Measurements from ENCODE around the gene TRABD2B. TPM values are rescaled to one million over a fixed set of nuclear protein-coding genes. Genes with fewer than 3 reads are reported as not detected.

Gene TRABD2B
- polyA plus RNA-seq (2011; rRNA removed): not detected in 2 replicates
- 0.04 TPM in 1 of 2 replicates, not detected in the other for polyA minus RNA-seq (2011; rRNA and poly(A)+ RNA removed)

DNA sequence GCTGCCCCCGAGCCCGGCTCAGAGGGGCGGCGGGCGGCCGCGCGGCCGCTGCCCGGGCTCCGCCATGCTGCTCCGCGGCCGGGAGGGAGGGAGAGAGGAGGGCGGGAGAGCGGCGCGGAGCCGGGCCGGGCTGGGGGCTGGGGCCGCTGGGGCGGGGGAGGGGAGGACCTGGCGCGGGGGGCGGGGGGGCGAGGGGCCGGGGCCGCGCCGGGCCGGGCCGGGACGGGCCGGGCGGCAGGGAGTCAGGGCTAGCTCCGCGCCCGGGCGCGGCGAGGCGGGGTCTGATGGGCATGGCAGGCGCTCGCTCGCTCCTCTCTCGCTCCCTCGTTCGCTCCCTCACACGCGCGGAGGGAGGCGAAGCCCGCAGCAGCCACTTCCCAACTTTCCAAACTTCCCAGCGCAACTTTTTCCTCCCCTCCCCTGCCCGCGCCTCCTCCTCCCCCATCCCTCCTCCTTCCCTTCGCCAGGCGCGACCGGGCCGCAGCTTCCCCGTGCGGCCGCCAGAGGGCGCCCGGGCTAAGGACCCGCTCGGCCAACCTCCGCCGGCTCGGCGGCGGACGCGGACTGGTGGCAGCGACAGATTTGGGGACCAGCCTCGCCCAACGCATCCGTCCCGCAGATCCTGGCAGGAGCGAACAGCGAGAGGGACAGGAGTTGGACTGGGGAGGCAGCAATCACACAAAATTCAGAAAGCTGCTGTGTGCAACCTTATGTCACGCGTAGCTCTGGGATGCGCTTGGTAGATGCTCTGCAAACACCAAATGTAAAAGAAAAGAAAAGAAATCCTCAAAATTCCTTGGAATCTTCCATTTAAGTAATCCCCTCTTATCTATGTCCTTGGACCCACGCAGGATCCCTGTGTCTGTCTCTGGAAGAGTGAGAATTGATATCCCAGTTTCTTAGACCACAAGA lies at the start of gene TRABD2B:
TRABD2B (minus strand) TSS at position 97 of the 912 bp plus-strand sequence.
- DNase-seq (ENCODE audit: low read depth, low spot score): no peak
- POLR2A ChIA-PET: no interaction called here

DNA sequence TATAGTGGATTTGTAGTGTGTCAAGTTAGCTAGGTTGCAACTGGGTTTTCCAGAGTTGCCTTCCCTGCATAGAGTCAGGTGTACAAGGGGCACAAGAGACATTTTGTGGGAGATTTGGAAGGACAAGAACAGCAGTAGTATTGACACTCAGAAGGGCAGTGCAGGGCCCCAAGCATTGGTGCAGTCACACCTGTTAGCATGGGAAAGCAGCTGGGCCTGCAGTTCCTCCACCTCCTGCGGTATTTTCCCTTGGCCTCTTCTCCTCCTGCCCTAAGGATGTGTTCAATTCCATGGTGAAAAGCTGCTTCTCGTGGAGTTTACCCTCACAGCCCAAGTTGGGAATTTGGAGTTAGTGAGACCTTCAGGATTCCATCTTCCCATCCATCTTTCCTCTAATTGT lies 47.1 kb upstream of the TRABD2B start:
- no peak overlapping the region for H3K27ac ChIP-seq (ENCODE audit: low read depth, low read length)
- H3K27me3 ChIP-seq (ENCODE audit: control insufficient read depth, insufficient read depth, low read length): no peaks in the 10 kb centered on the region
- no peak overlapping the region for H3K4me3 ChIP-seq (ENCODE audit: low read depth, low read length)
- TF ChIP-seq, protein P1, sequence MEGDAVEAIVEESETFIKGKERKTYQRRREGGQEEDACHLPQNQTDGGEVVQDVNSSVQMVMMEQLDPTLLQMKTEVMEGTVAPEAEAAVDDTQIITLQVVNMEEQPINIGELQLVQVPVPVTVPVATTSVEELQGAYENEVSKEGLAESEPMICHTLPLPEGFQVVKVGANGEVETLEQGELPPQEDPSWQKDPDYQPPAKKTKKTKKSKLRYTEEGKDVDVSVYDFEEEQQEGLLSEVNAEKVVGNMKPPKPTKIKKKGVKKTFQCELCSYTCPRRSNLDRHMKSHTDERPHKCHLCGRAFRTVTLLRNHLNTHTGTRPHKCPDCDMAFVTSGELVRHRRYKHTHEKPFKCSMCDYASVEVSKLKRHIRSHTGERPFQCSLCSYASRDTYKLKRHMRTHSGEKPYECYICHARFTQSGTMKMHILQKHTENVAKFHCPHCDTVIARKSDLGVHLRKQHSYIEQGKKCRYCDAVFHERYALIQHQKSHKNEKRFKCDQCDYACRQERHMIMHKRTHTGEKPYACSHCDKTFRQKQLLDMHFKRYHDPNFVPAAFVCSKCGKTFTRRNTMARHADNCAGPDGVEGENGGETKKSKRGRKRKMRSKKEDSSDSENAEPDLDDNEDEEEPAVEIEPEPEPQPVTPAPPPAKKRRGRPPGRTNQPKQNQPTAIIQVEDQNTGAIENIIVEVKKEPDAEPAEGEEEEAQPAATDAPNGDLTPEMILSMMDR (IDR thresholded peaks at IDR 0.05; ENCODE audit: low read depth, low read length): no peak
- no peaks in the 10 kb centered on the region; the same call in 1 of the 2 replicates for H3K9me3 ChIP-seq (ENCODE audit: control insufficient read depth, insufficient read depth, low read length)
- DNase-seq (ENCODE audit: low read depth, low spot score): no peak
- POLR2A ChIA-PET: no interaction called here
- CTCF ChIA-PET: no interaction called here

More for the DNA sequence above, at the start of gene TRABD2B:
- CTCF ChIA-PET: interaction anchor here (0.6 to 3.2 kb wide), 24 partner anchors 8 to 811 kb away, joined by 3 to 26 read pairs (median 4); partner anchors contain the start of gene SPATA6
- Histone ChIP-seq H3K27me3 (ENCODE audit: control insufficient read depth, insufficient read depth, low read length) (peaks cover 35% of the 10 kb centered on the region), H3K27ac (ENCODE audit: low read depth, low read length) (no peak within 1 kb of the TSS), H3K9me3 (ENCODE audit: control insufficient read depth, insufficient read depth, low read length) (no peaks in the 10 kb centered on the region; the same call in 1 of the 2 replicates), H3K4me3 (ENCODE audit: low read depth, low read length) (peak within 1 kb of the TSS; percentile 54)
- TF ChIP-seq, protein P1 (IDR thresholded peaks at IDR 0.05; ENCODE audit: low read depth, low read length): peak; percentile 86

DNA sequence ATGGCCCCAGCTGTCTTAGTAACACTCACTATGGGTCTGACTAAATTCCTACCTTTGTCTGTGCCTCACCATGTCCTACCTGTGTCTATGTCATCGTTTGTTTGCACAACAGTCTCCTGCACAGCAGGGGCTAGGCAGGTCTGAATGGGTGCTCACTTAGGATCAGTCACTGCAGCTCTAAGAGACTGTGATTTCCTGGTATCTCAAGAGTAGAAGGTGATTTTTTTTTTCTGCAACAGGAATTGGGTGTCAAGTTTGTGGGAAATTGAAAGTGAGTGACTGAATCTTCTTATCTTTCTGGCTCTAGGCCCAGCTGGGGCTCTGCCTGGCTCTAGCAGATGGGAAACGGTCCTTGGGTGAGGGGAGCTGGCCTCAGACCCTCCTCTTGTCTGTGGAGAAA lies 46.4 kb upstream of the TRABD2B start:
- no peaks in the 10 kb centered on the region for H3K27me3 ChIP-seq (ENCODE audit: control insufficient read depth, insufficient read depth, low read length)
- CTCF ChIA-PET: no interaction called here
- no peaks in the 10 kb centered on the region for H3K9me3 ChIP-seq (ENCODE audit: control insufficient read depth, insufficient read depth, low read length)
- no peak overlapping the region for H3K27ac ChIP-seq (ENCODE audit: low read depth, low read length)
- POLR2A ChIA-PET: no interaction called here
- DNase-seq (ENCODE audit: low read depth, low spot score): no peak
- H3K4me3 ChIP-seq (ENCODE audit: low read depth, low read length): no peak overlapping the region
- TF ChIP-seq, protein P1 (IDR thresholded peaks at IDR 0.05; ENCODE audit: low read depth, low read length): no peak

DNA sequence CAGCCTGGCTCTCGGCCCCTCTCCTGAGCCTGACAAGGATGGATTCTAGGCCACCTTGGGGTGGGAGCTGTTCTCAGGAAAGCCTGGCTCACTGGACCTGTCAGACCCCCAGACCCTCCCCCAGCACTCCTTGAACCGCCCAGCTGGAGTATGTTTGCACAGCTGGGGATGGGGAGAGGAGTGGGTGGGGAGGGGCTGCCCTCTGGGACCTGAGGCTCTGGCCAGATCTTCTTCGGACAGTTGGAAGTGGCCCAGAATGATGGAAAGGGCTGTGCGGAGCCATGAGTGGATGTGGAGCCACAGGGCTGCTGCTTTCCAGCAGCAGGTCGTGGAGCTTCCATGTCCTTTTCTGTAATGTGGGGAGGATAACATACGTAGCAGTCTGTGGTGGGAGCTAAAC lies 43.0 kb upstream of the TRABD2B start:
- DNase-seq (ENCODE audit: low read depth, low spot score): no peak
- Histone ChIP-seq H3K4me3 (ENCODE audit: low read depth, low read length) (no peak overlapping the region), H3K27me3 (ENCODE audit: control insufficient read depth, insufficient read depth, low read length) (no peaks in the 10 kb centered on the region), H3K27ac (ENCODE audit: low read depth, low read length) (no peak overlapping the region), H3K9me3 (ENCODE audit: control insufficient read depth, insufficient read depth, low read length) (no peaks in the 10 kb centered on the region)
- TF ChIP-seq, protein P1 (IDR thresholded peaks at IDR 0.05; ENCODE audit: low read depth, low read length): no peak
- CTCF ChIA-PET: no interaction called here
- POLR2A ChIA-PET: no interaction called here

All from AG04450 (cell line).